HL-60/S4 (cell line): ENCODE data around the gene SLC2A1.

ENCODE experiments used
- in situ Hi-C: fragments of 300-500 bp; cut with MboI; formaldehyde crosslinking; loops from 2 replicates; pipeline ENCODE4 v1.14.3; 2022; ENCODE audit warnings: low sequenced_read_pairs

The SLC2A1 gene

DNA sequence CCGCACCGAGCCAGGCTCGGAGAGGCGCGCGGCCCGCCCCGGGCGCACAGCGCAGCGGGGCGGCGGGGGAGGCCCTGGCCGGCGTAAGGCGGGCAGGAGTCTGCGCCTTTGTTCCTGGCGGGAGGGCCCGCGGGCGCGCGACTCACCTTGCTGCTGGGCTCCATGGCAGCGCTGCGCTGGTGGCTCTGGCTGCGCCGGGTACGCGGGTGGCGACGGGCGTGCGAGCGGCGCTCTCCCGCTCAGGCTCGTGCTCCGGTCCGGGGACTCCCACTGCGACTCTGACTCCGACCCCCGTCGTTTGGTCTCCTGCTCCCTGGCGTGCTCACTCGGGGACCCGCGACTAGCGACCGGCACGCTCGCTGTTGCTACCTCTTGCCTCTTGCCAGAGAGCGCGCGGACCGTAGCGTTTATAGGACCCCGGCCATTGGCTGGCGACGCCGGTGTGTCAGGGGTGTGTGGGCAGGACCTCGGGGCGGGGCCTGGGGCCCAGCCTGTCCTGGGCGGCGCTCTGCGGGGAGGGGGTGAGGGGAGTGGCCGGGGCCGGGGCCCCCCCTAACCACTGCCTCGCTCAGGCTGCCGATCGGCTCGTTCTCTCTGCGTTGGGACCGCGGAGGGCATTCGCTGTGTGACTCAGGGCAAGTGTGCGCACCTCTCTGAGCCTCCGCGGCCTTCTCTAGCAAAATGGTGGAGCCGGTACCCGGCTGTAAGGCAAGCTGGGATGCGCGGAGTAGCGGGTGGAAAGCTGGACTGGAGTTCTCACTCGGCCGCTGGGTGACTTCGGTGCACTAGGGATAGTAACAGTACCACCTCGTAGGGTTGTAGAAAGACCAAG lies at the start of gene SLC2A1:
Gene SLC2A1 (minus strand): TSS at position 381 of the 832 bp plus-strand sequence. CDS start 217 bp downstream, at position 164.
- in situ Hi-C loops, result no loop called here

DNA sequence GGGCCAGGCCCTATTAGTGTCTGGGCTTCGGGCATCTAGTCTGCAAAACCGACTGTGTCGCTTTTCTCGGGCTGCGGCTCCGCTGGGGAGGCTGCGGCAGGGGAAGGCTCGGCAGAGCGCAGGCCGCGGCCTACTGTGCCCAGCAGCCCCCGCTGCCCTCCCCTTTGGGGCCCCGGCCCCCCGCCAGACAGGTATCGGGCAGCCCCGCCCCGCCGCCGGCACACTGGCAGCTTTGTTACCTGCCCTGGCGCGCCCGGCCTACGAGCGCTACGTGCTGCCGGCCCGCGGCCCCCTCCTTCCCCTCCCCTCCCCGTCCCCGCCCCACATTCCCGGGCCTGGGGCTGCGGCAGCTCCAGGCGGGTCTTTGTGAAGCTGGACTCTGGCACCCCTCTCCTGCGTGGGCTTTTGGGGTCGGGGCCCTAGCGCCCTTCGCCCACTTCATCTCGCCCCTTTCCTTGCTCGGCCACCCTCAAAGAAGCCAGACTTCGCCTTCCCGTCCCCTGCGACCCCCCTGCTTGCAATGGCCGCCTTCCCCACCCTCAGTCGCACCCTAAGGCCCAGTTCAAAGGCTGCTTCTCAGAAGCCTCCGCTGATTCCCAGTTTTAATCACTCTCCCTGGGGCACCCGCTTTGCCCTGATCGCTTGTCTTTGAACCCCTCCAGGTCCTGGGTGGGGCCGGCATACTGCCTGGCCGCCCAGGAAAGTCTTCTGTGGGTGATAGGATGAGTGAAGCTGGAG lies 48.9 kb upstream of the SLC2A1 start:
- in situ Hi-C loops, result no loop called here

DNA sequence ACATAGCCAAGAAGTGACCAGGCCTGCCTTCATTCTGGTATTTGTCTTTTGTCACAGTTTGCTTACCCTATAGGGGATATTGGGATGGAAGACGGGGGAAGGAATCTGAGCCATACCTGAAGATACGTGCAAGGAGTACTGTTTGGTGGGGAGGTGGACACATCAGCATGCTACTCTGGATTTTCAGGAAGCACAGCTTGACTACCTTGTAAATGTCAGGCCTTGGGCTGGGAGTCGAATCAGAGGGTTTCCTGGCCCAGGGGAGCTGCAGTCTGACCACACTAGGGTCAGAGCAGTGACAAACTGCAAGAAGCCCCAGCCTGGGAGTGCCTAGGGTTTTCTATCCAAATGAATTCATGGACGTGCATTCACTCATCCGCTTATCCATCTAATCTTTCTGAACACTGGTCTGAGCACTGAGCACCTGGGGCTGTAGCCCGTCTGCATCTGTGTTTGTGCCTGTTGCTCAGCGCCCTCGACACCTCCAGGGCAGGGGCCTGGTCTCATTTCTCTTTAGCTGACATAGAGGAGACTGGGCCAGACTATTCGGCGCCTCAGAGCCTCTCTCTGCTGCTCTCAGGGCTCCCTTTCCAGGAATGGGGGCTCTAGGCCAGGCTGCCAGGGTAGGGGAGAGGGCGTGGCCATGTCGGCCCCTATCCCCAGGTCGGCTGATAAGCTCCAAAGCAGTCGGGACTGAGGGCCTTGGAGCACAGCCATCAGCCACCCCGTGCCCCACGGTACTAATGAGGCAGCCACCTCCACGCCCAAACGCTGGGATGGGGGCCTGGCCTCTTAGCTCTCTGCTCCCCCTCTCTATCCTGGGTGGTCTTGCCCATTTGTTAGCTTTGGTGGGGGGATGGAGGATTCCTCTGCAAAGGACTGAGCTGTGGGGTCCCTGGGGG lies 47.0 kb upstream of the SLC2A1 start:
- in situ Hi-C loops, result no loop called here

DNA sequence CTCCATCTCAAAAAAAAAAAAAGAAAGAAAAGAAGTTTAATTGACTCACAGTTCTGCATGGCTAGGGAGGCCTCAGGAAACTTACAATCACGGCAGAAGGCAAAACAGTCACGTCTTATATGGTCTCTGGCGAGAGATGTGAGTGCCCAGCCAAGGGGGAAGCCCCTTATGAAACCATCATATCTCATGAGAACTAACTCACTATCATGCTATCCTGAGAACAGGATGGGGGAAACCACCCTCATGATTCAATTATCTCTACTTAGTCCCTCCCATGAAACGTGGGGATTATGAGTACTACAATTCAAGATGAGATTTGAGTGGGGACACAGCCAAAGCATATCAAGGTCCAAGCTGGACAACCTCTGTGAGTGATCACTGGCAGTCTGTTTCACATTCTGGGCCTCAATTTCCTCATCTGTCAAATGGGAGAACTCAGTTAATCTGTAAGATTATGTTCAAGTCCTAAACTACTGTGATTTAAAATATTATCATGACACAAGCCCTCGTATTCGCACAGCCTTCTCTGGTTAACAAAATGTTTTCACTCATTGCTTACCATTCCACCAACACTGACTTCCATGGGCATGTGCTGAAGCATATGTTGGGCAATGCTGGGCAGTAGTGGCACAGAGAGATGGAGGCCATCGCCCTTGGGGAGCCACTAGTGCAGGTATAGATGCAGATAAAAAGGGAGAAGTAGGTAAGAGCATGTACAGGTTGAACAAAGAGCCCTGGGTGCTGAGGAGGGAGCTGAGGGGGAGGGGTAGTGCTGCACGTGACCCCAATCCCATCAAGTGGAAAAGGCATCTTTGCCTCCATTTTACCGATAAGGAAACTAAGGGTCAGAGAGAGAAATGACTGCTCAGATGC lies 46.2 kb upstream of the SLC2A1 start:
- in situ Hi-C loops, result no loop called here

DNA sequence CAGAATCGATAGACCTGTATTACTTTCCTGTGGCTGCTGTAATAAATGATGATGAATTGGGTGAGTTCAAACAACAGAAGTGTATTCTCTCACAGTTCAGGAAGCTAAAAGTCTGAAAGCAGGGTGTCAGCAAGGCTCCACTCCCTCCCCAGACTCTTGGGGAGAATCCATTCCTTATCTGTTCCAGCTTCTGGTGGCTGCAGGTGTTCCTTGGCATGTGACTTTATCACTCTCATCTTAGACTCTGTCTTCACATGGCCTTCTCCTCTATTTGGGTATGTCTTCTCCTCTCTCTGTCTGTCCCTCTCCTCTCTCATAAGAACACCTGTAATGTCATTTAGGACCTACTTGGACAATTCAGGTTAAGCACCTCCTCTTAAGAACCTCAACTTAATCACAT lies 44.1 kb upstream of the SLC2A1 start:
- in situ Hi-C loops, result no loop called here

DNA sequence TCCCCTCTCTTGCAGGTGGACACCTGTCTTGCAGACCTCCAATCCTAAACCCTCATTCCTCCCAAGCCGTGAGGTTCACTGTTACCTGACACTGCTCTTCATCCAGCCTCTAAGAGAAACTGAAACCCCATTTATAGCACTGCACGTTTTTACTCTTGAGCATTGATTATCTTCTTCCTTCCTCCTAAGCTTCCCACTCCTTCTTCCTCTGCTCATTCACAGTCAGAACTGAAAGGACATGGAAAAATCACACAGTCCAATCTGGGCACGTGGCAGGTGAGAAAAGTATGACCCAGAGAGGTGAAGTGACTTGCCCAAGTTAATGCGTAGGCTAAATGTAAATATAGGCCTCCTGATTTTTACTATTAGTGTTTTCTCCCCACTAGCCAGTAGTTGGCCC lies 43.4 kb upstream of the SLC2A1 start:
- in situ Hi-C loops, result no loop called here

DNA sequence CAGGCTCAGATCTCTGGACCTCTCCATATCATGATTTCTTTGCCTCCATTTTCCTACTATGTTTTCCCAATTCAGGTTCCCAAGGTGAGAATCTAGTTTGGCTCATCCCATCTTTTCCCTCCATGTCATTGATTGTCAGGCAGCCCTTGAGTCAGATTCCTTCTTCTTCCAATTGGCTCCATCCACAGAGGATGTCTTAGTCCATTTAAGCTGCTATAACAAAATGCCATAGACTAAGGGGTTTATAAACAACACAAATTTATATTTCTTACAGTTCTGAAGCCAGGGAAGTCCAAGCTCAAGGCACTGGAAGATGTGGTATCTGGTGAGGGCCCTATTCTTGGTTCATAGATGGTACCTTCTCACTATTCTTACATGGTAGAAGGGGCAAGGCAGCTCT lies 42.8 kb upstream of the SLC2A1 start:
- in situ Hi-C loops, result no loop called here

DNA sequence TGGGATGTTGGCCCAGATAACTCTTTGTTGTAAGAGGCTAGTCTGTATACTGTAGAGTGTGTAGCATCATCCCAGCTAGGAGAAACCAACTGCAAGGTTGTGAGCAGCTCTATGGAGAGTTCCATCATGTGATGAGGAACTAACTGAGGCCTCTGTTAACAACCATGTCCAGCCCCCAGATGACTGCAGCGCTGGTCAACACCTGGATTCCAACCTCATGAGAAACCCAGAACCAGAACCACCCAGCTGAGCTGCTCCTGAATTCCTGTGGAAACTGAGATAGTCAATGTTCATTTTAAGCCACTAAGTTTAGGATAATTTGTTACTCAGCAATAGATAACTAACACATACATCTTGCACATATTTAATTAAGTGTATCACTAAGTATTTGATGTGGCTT lies 41.6 kb upstream of the SLC2A1 start:
- in situ Hi-C loops, result no loop called here

DNA sequence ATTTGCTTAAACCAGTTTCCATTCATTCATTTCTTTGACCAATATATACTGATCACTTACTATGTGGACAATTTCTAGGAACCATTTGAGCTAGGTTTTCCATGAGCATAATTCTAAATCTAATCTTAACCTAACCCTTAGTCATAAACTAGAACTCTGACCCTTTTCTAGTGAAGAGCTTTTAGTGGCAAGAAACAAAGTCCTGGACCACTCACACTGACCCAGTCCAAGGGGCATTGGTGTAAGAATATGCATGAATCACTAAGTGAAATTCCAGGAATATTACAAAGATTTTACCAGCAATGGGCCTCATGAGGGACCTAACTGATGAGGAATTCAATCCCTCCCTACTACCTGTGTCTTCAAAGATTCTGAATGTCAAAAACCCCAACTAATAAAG lies 40.6 kb upstream of the SLC2A1 start:
- in situ Hi-C loops, result no loop called here

DNA sequence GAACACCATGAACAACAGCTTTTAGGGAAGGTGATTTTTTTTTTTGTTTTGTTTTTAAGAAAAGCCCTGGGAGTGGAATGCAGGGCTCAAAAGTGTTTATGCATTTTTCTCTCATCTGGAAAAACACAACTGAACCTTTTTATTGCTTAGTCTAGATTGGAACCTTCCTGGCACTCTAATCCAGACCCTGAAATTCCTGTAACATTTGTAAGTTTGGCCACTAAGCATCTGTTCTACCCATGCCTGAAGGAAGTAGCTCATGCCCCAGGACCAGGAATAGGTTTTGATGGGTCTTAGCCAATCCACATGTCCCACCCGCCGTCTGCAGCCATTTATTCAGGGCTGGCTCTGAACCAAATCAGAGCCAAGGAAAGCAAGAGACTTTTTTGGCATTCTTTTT lies 39.7 kb upstream of the SLC2A1 start:
- in situ Hi-C loops, result no loop called here

DNA sequence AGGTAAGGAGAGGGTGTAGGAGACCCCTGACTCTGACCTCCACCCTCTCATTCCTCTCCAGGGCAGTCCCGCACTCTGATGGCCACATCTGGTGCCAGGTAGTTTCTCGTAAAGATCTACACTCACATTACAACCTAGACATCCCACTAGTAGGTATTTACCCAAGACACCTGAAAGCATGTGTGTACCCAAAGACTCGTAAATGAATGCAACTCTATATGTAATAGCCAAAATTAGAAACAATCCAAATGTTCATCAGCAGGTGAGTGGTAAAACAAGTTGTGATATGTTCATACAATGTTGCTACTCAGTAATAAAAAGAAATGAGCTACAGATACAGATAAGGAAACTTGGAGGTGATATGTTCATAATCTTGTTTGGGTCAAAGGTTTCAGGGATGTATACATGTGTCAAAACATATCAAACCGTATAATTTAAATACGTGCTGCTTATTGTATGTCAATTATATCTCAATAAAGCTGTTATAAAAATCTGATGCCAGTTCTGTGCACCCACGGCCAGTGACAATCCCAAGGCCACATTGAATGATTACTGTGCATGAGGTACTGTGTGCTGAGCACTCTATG lies 37.8 kb upstream of the SLC2A1 start:
- in situ Hi-C loops, result no loop called here

DNA sequence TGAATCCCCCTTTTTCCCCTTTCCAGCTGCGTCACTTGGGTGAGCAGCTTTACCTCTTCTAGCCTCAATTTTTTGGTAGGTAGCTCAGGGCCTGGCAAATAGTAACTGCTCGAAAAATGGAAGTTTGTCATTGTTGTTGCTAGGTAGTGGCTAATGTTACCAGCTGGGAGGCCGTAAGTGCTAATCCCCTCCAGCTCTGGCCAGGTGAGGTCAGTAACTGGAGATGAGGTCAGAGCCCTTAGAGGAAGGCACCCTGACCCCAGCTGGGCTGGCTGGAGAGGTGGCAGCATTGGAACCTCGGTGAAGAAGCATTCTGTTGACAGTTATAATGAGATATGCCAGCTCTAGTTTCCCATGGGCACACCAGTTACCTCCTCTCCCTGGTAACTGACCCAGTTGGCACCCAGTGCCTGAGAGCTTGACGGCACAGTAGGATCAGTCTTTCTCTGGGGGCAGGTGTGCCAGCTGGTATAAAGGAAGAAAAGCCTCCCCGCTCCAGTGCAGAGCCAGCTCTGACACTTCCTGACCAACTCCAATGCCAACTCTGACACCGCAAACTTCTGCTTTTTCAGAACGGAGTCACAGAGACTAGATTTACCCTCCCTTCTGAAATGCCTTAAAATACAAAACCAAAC lies 35.0 kb upstream of the SLC2A1 start:
- in situ Hi-C loops, result no loop called here

DNA sequence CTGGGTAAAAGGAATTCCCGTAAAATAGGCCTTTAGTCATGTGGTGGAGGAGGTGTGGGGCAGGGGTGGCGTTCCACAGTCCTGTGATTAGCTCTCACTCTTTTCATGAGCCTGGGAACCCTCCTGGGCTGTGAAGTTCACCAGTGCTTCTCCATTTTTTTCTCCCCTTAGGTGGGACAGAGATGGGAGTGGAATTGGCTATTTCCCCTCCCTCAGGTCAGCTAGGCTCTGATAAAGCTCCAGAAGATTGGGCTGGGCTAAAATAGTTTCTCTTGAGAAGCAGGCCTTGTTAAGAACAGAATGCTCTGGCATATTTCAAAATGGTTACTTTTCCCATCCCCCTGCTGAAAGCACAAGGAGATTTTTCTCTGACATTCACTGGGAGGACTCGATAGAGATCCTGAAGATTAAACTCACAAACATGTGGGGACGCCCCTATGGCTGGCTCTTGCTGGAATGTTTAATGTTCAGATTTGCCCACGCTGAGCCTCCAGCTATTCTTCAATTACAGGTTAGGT lies 33.4 kb upstream of the SLC2A1 start:
- in situ Hi-C loops, result no loop called here

DNA sequence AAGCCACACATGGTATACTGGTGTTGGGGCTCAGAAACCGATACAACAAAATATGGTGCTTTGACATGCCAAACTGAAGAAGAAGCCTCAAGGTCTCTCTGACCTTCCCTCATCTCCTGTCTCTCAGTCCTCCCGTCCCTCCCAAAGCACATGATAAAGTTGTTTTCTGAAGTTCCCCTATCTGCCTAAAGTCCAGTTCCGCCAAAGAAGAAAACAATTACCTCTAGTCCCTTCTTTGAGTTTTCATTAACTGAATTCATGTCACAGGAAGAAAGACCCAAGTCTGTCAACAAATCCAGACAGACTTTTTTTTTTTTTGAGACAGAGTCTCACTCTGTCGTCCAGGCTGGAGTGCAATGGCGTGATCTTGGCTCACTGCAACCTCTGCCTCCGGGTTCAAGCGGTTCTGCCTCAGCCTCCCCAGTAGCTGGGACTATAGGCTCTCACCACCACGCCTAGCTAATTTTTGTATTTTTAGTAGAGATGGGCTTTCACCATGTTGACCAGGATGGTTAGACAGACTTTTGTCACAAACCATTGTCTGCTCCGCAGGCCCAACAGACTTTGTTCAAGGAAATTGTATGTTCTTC lies 32.2 kb upstream of the SLC2A1 start:
- in situ Hi-C loops, result no loop called here

DNA sequence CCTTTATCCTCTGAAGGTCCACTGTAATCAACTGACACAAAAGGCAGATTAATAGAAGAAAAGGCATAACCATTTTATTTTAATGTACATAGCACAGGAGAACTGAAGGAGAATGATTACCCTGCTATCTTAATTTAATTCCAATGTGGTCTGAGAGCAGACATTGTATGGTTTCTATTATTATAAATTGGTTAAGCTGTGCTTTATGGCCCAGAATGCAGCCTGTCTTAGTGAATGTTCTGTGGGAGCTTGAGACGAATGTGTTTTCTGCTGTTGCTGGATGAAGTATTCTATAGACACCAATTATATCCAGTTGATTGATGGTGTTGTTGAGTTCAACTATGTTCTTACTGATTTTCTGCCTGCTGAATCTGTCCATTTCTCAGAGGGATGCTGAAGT lies 25.0 kb upstream of the SLC2A1 start:
- in situ Hi-C loops, result no loop called here

DNA sequence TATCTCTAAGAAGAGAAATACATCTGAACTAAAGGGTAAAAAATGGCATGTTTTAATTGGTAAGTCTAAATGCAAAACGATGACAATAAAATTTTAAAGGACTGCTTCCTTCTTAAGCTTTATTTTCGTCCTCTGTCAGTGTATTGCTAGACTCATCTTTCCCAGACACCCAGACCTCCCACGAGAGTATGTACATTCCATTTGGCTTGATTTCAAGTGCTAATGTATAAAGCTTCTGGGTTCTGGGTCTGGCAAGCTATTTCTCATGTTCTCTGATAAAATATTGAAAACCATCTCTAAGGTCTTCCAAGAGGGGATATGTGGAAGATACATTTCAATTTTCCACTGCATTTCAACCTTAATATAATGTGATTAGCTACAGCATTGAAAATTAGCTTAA lies 24.6 kb upstream of the SLC2A1 start:
- in situ Hi-C loops, result no loop called here

DNA sequence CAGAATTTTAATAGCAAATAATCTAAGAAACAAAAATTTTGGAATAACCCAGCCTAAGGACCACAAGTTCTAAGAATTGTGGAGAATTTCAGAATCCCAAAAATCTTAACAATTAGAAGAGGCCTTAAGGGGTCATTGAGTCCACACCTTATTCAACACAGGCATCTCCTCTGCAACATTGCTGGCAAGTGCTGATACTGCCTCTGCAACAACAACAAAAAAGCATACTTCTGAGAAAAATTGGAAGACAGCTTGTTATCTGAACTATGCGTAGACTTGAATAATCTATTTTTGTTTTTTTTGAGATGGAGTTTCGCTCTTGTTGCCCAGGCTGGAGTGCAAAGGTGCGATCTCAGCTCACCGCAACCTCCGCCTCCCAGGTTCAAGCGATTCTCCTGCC lies 24.0 kb upstream of the SLC2A1 start:
- in situ Hi-C loops, result no loop called here

DNA sequence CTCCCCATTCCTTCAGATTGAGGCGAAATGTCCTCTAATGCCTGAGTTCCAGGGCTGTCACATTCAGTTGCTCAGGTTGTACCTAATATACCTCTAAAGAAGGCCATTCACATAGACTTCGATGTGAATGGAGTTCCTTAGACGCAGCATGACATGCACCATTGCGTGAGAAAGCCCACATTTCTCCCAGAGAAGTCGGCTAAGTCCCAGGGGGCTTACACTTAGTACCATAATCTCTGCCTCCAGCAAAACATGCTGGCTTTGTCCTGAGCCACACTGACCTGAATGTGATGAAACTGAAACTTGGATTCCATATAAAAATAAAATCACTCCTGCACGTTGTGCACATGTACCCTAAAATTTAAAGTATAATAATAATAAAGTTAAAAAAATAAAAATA lies 23.2 kb upstream of the SLC2A1 start:
- in situ Hi-C loops, result no loop called here

DNA sequence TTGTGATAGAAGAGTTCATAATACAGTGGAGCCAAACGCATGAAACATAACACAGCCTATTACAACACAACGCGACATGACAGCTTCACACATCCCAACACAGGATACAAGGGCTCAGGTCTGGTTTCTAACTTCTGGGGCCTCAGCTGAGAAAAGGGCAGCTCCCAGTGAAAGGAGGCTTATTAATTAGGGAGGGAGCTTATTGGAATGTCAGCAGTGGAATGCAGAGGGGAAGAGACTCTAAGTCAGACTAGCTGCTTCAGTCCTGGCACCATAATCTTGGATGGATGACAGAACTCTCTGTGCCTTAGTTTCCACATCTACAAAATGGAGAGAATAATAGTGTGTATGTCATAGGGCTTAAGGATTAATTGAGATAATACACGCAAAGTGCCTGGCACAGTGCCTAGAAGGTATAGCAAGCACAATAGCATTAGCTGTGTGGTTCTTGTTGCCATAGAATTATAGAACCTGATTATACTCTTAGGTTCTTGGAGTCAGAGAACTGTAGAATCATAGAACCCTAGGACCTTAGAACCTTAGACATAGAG lies 22.7 kb upstream of the SLC2A1 start:
- in situ Hi-C loops, result no loop called here
